ENCODE measurements around the gene ZCCHC12. TPM values are rescaled to one million over a fixed set of nuclear protein-coding genes. Genes with fewer than 3 reads are reported as not detected.

ZCCHC12 gene
- total and polyA plus RNA-seq, 10 of the 15 experiments (the other 5 are each of a cell fraction or from before 2014, with no cell fraction given) = 0.04 TPM; not detected in 9

- FAIRE-seq (no peak), DNase-seq (ENCODE audit: low read depth, low spot score) (no peak), ATAC-seq (no peak)
- in situ Hi-C loops (cut with MboI) (no loop called here), intact Hi-C loops (cut with micrococcal nuclease; ENCODE audit: unreplicated experiment) (loop anchor here (10.0 kb wide), 1 partner anchor 63 kb away; no protein-coding TSS in a partner anchor)
- H3K36me3 ChIP-seq (ENCODE audit: control insufficient read depth in 2 of 2, insufficient read depth in 2 of 2, low read length in 1 of 2) = no peaks in the 10 kb centered on the region
- H3K27me3 ChIP-seq (replicated peaks in 1 of 2; ENCODE audit: control insufficient read depth in 2 of 2, insufficient read depth in 2 of 2, low read length in 1 of 2) = no peaks in the 10 kb centered on the region; a peak in 1 of 4 replicates
- no peak overlapping the region for H3K4me3 ChIP-seq
- ChIA-PET SMC1A (ENCODE audit: uncharacterized antibody, unreplicated experiment) (no interaction called here), POLR2A (interaction anchor here (0.5 kb wide), 1 partner anchor 12 kb away, joined by 3 read pairs; no protein-coding TSS in a partner anchor), CTCF (no interaction called here), RAD21 (ENCODE audit: unreplicated experiment) (no interaction called here)
- H3K4me2 ChIP-seq (ENCODE audit: control insufficient read depth, insufficient read depth) = no peak overlapping the region
- TF ChIP-seq POLR2A (IDR thresholded peaks at IDR 0.05; ENCODE audit: low read depth, low read length) (no peak), MTA3 (IDR thresholded peaks at IDR 0.05; ENCODE audit: borderline replicate concordance, low read length) (no peak), POLR2AphosphoS2 (IDR thresholded peaks at IDR 0.05; ENCODE audit: low read depth, low read length) (no peak), USF1 (IDR thresholded peaks at IDR 0.05; ENCODE audit: borderline replicate concordance, extremely low read length, insufficient read depth, low read depth, low read length) (no peak), YY1 (IDR thresholded peaks at IDR 0.05; ENCODE audit: low read depth, low read length) (no peak), TCF12 (IDR thresholded peaks at IDR 0.05; ENCODE audit: low read depth, low read length) (no peak), TCF3 (IDR thresholded peaks at IDR 0.05; ENCODE audit: borderline replicate concordance, insufficient read depth, low read depth, low read length) (no peak), ZBTB40 (IDR thresholded peaks at IDR 0.05; ENCODE audit: borderline replicate concordance) (no peak), PAX8 (IDR thresholded peaks at IDR 0.05) (no peak), GATAD2B (conservative IDR thresholded peaks at IDR 0.05; ENCODE audit: low read depth) (no peak), SUPT20H (IDR thresholded peaks at IDR 0.05; ENCODE audit: borderline replicate concordance, control insufficient read depth, low read depth, low read length) (no peak), HDAC6 (IDR thresholded peaks at IDR 0.05; ENCODE audit: unreplicated experiment) (no peak)
- no TSS peak for BruUV-seq (replicated peaks)
- H3K9ac ChIP-seq (ENCODE audit: control insufficient read depth, insufficient read depth, low read length) = no peak overlapping the region
- no peaks in the 10 kb centered on the region for H3K4me1 ChIP-seq (ENCODE audit: control insufficient read depth, insufficient read depth, low read length)
- H3K9me3 ChIP-seq (replicated peaks; ENCODE audit: control insufficient read depth, insufficient read depth, low read length) = no peaks in the 10 kb centered on the region
- no peaks in the 10 kb centered on the region for H3K79me2 ChIP-seq (ENCODE audit: control insufficient read depth, insufficient read depth, low read length)
- no peak overlapping the region for H2AFZ ChIP-seq (ENCODE audit: control insufficient read depth, low read depth, low read length)
- H3K27ac ChIP-seq (ENCODE audit: control insufficient read depth, insufficient read depth) = no peak overlapping the region
- H4K20me1 ChIP-seq (ENCODE audit: control insufficient read depth, insufficient read depth) = no peaks in the 10 kb centered on the region
- WGBS (ENCODE audit: insufficient coverage, insufficient replicate concordance, low lambda C conversion rate, missing lambda C conversion rate) = 0% methylated on average over 2 of the region's 2 CpGs
These were observed 37.7 kb downstream of the ZCCHC12 start for GRCh38 chrX:118861338-118861737.
